DMS 273 treated with DMSO at 0.1 percent for 48 hours (cell line): Measurements from ENCODE around the gene MPV17L2.
"Not testable (repeated sequence)": the region's sequence is repeated elsewhere in the genome, so short reads cannot be mapped to it uniquely, and the experiment has no call there.

Source experiments
- DNase-seq: peaks from one replicate; lab custom pipeline; 2025; lab: John Stamatoyannopoulos, UW

MPV17L2 gene

DNA sequence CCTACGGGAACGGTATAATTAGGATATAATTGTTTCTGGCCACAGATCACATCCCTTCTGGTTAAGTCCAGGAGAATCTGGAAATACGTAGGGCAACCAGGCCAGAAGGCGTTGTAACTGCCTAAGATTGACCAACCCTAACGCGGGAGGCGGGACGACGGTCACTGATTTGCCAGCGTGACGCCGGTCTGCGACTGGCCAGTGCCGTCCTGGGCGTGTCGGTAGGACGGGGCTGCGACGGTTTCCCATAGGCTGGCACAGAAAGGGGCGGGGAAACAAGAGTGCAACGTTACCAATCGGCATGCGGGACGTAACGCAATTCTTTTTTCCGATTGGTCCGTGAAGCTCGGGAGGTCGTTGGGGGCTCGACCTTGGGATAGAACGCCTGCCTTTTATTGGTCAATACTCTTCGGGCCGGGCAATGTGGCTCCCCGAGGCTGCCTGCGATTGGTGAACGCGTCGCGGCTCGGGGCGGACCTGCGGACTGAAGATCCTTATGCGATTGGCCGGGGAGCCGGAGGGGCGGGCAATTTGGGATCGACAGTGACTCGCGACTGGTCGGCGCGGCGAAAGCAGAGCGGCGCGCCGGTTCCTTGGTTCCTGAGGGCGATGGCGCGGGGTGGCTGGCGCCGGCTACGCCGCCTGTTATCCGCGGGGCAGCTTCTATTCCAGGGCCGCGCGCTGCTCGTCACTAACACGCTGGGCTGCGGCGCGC, at the start of gene MPV17L2:
TSS of gene MPV17L2 (plus strand) at position 546 of the 715 bp plus-strand sequence. CDS start at position 610, 64 bp downstream.
- peak; percentile 99 for DNase-seq

DNA sequence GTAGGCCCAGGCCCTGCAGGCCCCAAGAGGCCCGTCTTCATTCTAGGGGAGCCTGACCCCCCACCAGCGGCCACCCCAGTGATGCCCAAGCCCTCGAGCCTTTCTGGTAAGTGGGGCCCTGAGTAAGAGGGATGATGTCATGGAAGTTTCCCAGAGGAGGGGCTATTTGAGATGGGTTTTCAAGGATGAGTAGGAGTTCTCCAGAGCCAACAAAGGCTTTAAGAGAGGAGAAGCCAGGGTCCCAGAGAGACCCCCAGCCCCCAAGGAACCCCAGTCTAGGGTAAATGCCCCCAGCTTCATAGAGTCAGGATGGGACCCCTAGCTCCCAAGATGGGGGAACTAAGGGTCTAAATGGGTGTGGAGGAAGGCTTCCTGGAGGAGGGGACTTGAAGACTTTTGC, 49.1 kb upstream of the MPV17L2 start:
- no peak for DNase-seq

DNA sequence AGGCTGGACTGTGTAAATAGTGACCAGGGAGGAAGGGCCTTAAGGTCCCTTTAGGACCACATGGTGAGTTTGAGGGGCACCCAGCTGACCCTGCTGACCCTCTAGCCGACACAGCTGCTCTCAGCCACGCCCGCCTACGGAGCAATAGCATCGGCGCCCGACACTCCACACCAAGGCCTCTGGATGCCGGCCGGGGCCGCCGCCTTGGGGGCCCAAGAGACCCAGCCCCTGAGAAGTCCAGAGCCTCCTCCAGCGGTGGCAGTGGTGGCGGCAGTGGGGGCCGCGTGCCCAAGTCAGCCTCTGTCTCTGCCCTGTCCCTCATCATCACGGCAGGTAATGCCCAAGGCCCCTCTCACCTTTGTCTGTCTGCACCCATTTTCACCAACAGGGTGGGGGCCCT, 48.7 kb upstream of the MPV17L2 start:
- no peak for DNase-seq

DNA sequence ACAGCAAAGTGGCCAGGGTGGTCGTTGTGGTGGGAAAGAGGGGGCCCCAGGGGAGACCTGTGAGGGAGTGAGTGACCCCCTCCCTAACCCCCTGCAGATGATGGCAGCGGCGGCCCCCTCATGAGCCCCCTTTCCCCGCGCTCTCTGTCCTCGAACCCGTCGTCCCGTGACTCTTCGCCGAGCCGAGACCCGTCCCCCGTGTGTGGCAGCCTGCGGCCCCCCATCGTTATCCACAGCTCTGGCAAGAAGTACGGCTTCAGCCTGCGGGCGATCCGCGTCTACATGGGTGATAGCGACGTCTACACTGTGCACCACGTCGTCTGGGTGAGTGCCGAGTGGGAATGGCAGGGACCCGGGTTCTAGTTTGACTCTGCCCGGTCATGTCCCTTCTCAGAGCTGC, 48.1 kb upstream of the MPV17L2 start:
- no peak for DNase-seq

DNA sequence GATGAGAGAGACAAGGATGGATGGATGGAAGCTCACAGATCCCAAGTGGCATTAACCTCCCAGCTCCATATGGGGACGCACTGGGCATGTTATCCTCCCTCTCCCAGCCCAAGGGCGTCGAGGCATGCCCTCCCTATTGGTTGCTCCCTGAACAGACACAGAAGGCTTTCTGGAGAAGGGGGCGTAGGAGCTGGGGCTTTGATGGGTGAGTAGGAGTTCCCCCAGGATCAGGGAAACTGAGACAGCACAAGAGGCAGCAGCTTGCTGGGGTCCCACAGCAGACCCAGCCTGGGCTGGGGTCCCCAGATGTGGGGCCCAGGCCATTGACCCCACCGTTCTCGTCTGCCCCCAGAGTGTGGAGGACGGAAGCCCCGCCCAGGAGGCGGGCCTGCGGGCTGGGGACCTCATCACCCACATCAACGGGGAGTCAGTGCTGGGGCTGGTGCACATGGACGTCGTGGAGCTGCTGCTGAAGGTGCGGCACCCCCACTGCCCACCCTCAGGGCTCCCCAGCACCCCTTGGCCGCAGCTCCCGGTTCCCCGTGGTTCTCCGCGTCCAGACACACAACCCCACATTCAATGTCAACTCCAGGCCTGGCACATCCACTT, 47.5 kb upstream of the MPV17L2 start:
- no peak for DNase-seq

DNA sequence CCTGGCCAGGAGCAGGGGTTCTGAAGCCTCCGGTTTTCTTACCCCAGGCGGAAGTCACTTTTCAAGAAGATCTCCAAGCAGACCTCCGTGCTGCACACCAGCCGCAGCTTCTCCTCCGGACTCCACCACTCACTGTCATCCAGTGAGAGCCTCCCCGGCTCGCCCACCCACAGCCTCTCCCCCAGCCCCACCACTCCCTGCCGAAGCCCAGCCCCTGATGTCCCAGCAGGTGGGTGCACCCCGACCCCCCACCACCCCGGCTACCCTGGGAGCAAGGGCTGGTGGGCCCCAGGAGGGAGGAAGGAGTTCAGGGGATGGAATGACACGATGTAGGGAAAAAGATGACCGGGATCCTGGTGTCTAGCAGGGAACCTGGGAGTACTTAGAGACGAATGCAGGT, 45.6 kb upstream of the MPV17L2 start:
- no peak for DNase-seq

DNA sequence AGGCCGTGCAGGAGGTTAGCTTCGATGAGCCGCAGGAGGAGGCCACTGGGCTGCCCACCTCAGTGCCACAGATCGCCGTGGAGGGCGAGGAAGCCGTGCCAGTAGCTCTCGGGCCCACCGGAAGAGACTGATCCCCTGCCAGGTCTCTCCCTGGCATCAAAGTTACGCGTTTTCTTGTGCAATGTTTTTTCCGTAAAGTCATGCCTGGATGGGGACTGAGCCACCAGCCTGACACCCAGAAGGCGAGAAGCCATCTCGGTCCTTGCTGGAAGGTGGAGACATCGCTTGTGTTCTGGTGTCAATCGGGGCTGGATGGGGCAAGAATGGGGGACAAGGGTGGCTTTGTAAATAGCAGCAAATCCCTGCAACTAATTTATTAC, 43.4 kb upstream of the MPV17L2 start:
- no peak for DNase-seq

DNA sequence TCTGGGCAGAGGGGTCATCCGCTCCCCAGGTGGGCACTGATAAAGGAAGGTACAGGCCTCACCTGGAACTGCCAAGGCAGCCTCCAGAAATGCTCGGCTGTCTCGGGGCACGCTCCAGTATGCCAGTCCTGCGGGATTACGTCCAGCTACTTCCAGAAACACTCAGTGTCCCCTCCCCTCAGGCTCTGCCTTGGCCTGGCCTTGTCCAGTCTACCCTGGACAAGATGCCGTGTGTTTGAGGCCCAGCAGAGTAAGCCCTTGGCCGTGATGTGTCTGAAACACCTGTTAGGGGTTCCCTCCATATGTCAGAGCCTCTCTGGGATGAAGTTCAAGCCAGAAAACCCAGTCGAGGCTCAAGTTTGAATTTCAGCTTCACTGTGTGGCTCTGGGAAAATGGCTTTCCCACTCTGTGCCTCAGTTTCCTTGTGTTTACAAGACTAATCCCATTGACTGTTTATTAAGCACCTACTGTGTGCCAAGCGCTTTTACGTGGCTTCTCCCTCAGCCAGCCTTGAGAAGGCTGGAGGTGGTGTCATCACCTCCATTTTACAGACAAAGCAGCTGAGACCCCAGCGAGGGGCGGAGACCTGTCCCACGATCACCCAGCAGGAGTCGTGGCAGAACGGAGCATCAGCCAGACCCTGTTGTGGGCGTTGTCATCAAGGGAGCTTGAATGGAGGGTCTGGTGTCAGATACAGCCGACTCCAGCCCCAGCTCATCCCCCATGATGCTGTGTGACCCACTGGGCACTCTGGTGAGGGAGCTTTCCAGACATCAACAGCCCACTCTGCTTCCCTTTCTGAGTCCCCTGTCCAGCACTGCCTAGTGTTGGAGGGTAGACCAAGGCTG, 42.0 kb upstream of the MPV17L2 start:
- no peak for DNase-seq

DNA sequence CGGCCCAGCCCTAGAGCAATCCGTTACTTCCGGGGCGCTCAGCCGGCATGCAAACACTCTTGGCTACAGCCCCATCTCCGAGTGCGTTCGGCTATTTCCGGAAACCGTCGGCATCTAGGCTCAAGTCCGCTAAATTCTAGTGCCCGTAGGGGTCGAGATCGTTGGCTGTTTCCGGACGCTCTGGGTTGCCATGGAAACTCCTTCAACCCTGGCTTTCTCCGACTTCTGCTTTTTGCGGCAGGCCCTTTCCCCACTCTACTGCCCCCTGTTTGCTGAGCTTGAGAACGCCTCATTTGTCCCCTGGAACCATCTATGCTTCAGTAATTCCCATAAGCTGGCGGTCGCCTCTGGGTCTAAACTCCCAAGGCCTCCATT, 40.6 kb upstream of the MPV17L2 start:
- peak; percentile 98 for DNase-seq

DNA sequence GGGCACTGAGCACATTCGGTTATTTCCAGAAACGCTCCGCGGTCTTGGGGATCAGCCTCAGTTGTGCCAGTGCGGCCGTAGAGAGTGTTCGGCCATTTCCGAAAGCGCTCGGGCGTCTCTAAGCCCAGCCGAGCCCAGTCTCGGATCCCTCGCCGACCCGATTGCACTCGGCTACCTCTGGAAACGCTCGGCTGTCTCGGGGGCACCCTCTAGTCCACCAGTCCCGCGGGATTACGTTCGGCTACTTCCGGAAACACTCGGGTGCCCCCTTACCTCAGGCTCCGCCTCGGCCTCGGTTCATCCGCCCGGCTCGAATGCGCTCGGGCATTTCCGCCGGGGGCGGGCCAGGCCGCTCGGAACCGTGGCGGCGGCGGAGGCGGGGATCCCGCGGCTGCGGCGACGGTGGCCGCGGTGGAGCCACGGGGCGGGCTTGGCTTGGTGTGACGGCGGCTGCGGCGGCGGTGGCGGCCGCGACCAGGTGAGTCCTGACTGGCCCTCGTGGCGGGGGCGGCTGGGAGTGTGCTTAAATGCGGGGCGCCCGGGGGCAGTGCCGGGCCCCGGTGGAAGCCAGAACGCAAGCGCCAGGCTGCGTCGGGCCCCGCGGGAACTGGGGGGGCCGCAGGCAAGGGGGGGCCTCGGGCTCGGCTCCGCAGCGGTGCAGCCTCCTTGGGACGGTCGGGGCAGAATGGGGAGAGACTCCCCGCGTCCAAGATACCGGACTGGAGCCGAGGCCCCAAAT, 40.0 kb upstream of the MPV17L2 start, which contains the start of gene PIK3R2:
TSS of gene PIK3R2 (plus strand) at position 347 of the 739 bp plus-strand sequence. CDS start 2,717 bp downstream, outside the sequence.
- peak; percentile 96 for DNase-seq

DNA sequence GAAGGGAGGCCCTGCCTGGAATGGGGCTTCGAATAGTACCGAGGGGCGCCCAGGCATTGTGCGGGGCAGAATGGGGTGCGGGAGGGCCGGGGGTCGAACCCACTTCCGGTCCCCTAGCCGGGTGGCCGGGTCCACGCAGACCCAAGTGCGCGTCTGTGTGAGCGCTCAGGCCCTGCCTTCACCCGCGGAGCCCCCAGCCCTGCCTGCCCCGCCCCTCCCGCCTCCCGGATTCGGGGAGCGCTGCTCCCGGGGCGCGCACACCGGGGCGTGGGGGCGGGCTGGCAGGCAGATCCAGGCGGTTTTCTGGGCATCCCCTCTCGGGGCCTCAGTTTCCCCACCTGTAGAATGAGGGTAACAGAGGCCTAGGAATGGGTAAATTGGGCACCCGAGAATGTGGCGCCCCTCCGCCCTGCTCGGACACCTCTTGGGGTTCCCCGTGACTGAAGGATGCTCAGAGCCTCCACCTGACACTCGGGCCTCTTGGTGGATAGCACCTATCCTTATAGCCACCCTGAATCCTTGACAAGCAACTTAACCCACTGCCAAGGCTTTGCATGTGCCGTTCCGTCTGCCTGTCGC, 39.4 kb upstream of the MPV17L2 start:
- DNase-seq: no peak

DNA sequence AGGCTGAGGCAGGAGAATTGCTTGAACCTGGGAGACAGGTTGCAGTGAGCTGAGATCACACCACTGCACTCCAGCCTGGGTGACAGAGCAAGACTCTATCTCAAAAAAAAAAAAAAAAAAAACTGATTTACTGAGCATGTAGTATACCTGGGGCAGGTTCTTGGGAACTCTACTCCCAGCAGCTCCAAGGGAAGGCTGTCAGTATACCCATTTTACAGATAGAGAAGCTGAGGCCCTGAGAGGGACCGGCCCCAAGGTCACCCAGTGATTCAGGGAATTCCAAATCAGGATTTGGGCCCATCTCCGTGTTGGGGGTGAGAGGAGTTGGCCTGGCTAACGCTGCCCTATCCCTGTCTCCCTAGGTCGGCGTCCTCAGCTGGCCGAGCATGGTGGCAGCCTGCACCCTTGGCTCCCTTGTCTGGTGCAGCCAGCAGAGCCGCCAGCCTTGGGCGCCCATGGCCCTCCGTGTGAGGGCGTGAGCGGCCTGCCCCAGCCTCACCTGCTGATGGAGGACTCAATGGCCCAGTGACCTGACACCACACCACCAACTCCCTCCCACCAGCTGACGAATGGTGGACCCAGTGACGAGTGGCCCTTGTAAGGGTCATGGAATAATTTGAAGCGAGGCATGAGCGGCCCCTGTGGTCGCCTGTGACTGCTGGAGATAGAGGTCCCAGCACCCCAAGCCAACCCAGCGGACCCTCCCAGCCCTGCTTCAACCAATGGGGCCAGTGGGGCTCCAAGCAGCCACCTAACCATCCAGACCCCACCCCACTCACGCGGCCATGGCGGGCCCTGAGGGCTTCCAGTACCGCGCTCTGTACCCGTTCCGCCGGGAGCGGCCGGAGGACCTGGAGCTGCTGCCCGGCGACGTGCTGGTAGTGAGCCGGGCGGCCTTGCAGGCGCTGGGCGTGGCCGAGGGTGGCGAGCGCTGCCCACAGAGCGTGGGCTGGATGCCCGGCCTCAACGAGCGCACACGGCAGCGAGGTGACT, 37.6 kb upstream of the MPV17L2 start:
- no peak for DNase-seq

DNA sequence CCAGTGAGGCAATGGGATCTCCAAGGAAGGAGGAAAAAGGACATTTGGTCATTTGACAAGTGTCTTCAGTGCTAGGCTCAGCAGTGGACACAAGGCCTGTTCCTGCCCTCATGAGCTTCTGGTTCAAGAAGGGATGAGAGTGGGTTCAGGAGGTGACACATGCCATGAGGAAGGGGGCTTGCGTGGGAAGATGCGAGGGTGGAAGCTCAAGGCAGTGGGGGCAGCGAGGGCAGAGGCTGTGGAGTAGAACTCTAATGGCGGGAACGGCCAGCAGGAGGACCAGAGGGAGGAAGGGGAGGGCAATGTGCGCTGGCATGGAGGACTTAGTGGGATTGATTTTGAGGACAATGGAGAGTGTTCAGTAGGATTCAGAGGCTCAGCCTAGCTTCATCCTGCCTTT, 36.8 kb upstream of the MPV17L2 start:
- no peak for DNase-seq

DNA sequence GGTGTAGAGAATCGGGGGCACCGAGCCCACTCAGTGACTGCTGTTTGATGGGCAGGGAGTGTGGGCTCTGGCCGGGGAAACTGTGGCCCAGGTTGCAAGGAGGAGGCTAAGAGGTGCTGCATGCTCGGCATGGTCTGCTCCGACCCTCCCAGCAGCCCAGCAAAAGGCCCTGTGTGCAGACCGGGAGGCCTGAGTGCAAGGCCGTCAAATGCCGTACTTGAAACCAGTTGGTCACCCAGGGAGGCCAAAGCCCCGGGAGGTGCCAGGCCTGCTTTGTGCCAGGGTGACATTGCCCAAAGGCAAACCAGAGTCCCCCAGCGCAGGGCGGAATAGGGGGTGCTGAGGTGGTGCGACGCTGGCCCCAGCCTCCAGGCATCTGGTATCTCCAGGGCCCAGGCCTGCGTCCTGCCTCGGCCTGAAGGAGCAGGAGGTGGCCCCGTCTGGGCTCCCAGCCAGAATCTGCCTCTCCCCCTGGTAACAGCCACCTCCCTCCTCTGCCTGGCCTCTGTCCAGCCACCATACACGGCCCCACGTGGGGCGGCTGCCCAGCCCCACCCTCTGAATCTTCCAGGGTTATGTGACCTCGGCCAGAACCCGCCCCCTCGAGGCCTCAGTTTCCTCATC, 36.1 kb upstream of the MPV17L2 start:
- peak; percentile 96 for DNase-seq

DNA sequence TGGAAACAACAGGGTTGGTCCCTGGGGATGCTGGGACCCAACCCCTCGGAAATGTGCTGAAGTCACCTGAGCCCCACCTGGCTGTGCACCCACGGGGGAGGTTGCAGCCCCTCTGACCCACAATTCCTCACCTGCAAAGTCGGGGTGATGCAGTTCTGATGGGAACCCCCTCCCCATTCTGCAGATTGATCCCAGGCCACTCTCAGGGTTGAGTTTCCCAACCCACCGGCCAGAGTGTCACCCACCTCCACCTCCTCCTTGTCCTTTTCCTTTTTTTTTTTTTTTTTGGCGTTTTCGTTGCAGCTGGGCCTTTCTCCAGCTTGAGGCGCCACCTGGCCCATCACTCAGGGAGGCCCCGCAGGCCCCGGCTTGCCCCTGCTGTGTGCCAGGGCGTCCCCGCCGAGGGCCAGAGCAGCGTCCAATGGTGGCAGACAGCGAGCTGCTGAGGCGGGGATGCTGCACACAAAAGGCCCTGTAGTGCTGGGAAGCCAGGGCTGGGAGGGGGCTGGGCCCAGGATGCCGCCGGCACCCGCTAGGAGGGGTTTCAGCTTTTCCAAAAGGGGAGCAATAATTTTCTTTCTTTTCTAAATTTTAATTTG, 35.5 kb upstream of the MPV17L2 start:
- DNase-seq: peak; percentile 90

DNA sequence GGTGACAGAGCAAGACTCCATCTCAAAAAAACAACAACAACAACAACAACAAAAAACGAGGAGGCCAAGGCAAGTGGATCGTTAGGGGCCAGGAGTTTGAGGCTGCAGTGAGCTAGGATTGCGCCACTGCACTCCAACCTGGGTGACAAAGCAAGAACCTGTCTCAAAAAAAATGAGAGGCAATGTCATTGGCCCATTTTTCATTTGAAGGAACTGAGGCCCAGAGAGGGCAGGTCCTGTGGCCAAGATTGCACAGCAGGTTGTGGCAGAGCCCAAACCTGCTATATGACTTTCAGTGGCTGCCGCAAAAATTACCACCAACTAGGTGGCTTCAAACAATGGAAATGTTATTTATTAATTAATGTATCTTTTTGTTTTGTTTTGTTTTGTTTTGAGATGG, 34.6 kb upstream of the MPV17L2 start:
- DNase-seq: no peak

DNA sequence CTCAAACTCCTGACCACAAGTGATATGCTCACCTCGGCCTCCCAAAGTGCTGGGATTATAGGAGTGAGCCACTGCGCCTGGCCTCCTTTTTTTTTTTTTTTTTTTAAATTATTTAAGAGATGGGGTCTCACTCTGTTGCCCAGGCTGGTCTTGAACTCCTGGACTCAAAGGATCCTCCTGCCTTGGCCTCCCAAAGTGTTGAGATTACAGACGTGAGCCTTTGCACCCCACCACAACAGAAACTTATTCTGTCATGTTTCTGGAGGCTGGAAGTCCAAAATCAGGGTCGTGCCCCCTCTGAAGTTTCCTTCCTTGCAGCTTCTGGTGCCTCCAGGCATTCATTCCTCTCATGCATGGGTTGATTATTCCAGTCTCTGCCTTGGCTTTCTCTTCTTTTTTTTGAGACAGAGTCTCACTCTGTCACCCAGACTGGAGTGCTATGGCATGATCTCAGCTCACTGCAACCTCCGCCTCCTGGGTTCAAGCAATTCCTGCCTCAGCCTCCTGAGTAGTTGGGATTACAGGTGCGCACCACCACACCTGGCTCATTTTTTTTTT, 33.9 kb upstream of the MPV17L2 start:
- DNase-seq: not testable (repeated sequence)

DNA sequence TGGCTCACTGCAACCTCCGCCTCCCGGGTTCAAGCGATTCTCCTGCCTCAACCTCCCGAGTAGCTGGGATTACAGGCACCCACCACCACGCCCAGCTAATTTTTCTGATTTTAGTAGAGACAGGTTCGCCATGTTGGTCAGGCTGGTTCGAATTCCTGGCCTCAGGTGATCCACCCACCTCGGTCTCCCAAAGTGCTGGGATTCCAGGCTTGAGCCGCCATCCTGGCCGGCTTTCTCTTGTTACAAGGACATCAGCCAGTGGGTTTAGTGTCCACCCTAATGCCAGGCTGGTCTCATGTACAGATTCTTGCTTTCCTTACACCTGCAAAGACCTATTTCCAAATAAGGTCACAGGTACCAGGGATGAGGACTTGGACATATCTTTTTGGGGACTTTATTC, 33.2 kb upstream of the MPV17L2 start:
- no peak for DNase-seq

DNA sequence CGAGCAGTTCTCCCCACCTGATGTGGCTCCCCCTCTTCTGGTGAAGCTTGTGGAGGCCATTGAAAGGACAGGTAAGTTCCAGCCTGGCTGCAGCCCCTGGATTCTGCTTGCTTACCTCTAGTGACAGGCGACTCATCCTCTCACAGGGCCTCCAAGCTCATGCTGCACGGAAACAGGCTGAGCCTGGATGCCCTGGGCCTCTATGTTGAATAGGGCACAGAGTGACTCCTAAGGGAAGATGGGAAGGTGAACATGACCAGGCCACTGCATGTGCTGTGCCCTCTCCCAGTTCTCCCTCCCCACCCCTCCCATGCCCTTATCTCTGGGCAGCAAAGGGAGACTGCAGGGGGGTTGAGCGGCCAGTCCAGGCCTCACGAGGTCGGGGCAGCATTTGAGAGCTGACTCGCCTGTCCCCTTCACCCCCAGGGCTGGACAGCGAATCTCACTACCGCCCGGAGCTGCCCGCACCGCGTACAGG, 32.5 kb upstream of the MPV17L2 start:
- no peak for DNase-seq
